H1 (cell line): ENCODE data around the gene MUC5AC. TPM values are rescaled to one million over a fixed set of nuclear protein-coding genes. Genes with fewer than 3 reads are reported as not detected.

Experiments used
- CTCF ChIA-PET: fragments of 300-600 bp; sonication (Branson Sonifier 250); formaldehyde crosslinking; loops from one replicate; lab custom pipeline; 2021; ENCODE audit not compliant: partially characterized antibody; lab: Charles Lee
- POLR2A ChIA-PET: fragments of 300-600 bp; sonication (Branson Sonifier 250); formaldehyde crosslinking; loops from one replicate; lab custom pipeline; 2021; ENCODE audit warnings: inconsistent platforms; ENCODE audit not compliant: partially characterized antibody; lab: Charles Lee
- DNase-seq, 2 experiments: peaks; one replicate each; pipeline versions ENCODE4 v3.0.0 to v3.0.0-alpha.2; 2010 to 2022; ENCODE audit warnings: low spot score in 2 of 2, low read depth in 1 of 2, mixed read lengths in 1 of 2
- FAIRE-seq: peaks from 2 replicates; lab custom pipeline; 2011; peaks lifted over from hg19 to GRCh38; lab: Jason Lieb, UNC
- H2AFZ ChIP-seq: 2 replicates; pipeline ENCODE4 v1.8.1; 2012; ENCODE audit warnings: low read length, inconsistent platforms
- H2AK5ac ChIP-seq: 2 replicates; pipeline ENCODE4 v1.6.1; 2013; ENCODE audit warnings: low read depth, low read length
- H2BK120ac ChIP-seq: replicated peaks from 2 replicates; pipeline ENCODE3; 2013; ENCODE audit warnings: low read depth, low read length, inconsistent platforms
- H2BK12ac ChIP-seq: 2 replicates; pipeline ENCODE4 v1.6.1; 2013; ENCODE audit warnings: low read depth, low read length
- H2BK15ac ChIP-seq: 2 replicates; pipeline ENCODE4 v1.6.1; 2013; ENCODE audit warnings: low read length
- H2BK20ac ChIP-seq: 2 replicates; pipeline ENCODE4 v1.6.1; 2013; ENCODE audit warnings: low read length
- H2BK5ac ChIP-seq: 2 replicates; pipeline ENCODE4 v1.6.1; 2013; ENCODE audit warnings: low read depth, low read length
- H3K14ac ChIP-seq: 2 replicates; pipeline ENCODE4 v1.6.1; 2013; ENCODE audit warnings: inconsistent platforms; ENCODE audit not compliant: insufficient read length
- H3K18ac ChIP-seq: 2 replicates; pipeline ENCODE4 v1.6.1; 2013; ENCODE audit warnings: low read length; ENCODE audit errors: extremely low read depth
- H3K23ac ChIP-seq: 2 replicates; pipeline ENCODE4 v1.6.1; 2013; ENCODE audit warnings: inconsistent platforms; ENCODE audit not compliant: insufficient read length
- H3K23me2 ChIP-seq: 2 replicates; pipeline ENCODE4 v1.6.1; 2013; ENCODE audit warnings: low read depth, low read length
- H3K27ac ChIP-seq: 2 replicates; pipeline ENCODE4 v1.6.1; 2011; ENCODE audit warnings: low read depth, low read length, inconsistent platforms
- H3K27me3 ChIP-seq, 4 experiments: replicated peaks in 1 of 4; 1 replicate in 1 of 4; 2 replicates in 3 of 4; pipeline versions ENCODE4 v1.6.1 to v1.8.1; 2011 to 2013; ENCODE audit warnings: low read length in 3 of 4, mild to moderate bottlenecking in 3 of 4, inconsistent platforms in 2 of 4, mixed read lengths in 2 of 4, moderate library complexity in 1 of 4; ENCODE audit not compliant: control insufficient read depth in 3 of 4, insufficient read depth in 3 of 4; ENCODE audit errors: extremely low read depth in 1 of 4
- H3K36me3 ChIP-seq, 4 experiments: 2 replicates each; pipeline versions ENCODE4 v1.6.1 to v1.8.1; 2011 to 2013; ENCODE audit warnings: mild to moderate bottlenecking in 4 of 4, low read length in 3 of 4, moderate library complexity in 2 of 4, control low read depth in 1 of 4, inconsistent platforms in 1 of 4; ENCODE audit not compliant: insufficient read depth in 4 of 4, control insufficient read depth in 2 of 4
- H3K4ac ChIP-seq: replicated peaks from 2 replicates; pipeline ENCODE3; 2013; ENCODE audit warnings: low read length, low read depth, mixed read lengths, inconsistent platforms; ENCODE audit not compliant: insufficient read length
- H3K4me1 ChIP-seq, 4 experiments: replicated peaks in 1 of 4; 1 replicate in 1 of 4; 2 replicates in 3 of 4; pipeline versions ENCODE4 v1.6.1 to v1.8.1; 2011 to 2013; ENCODE audit warnings: low read length in 3 of 4, inconsistent platforms in 2 of 4, mixed read lengths in 1 of 4; ENCODE audit not compliant: insufficient read depth in 4 of 4, control insufficient read depth in 3 of 4
- H3K4me2 ChIP-seq, 2 experiments: 2 replicates each; pipeline versions ENCODE4 v1.6.1 to v1.8.1; 2011 to 2013; ENCODE audit warnings: low read depth in 2 of 2, low read length in 2 of 2, control low read depth in 1 of 2, inconsistent platforms in 1 of 2, mild to moderate bottlenecking in 1 of 2; ENCODE audit not compliant: insufficient read depth in 1 of 2
- H3K4me3 ChIP-seq, 4 experiments: fragments of 200-600, 300-600 bp in 1 of 4; sonication (generic), shearing (Covaris generic), sonication (Bioruptor Twin) in 1 of 4; 2 replicates each; pipeline versions ENCODE4 v1.5.1 to v1.8.1; 2011 to 2016; ENCODE audit warnings: low read length in 4 of 4, low read depth in 3 of 4, control low read depth in 2 of 4, inconsistent platforms in 2 of 4, mild to moderate bottlenecking in 2 of 4, mixed read lengths in 1 of 4, moderate library complexity in 1 of 4; ENCODE audit not compliant: insufficient read depth in 2 of 4; ENCODE audit errors: extremely low read depth in 1 of 4
- H3K56ac ChIP-seq: replicated peaks from 2 replicates; pipeline ENCODE3; 2013; ENCODE audit warnings: low read depth, mild to moderate bottlenecking, mixed read lengths, low read length, inconsistent platforms; ENCODE audit not compliant: insufficient read length
- H3K79me1 ChIP-seq: 2 replicates; pipeline ENCODE4 v1.6.1; 2013; ENCODE audit warnings: low read depth, low read length, control low read depth
- H3K79me2 ChIP-seq, 2 experiments: 2 replicates each; pipeline versions ENCODE4 v1.6.1 to v1.8.1; 2012 to 2013; ENCODE audit warnings: low read length in 2 of 2, mild to moderate bottlenecking in 2 of 2, inconsistent platforms in 1 of 2; ENCODE audit not compliant: insufficient read depth in 2 of 2, control insufficient read depth in 1 of 2
- H3K9ac ChIP-seq, 4 experiments: replicated peaks in 1 of 4; 1 replicate in 1 of 4; 2 replicates in 3 of 4; pipeline versions ENCODE4 v1.6.1 to v1.8.1; 2011 to 2013; ENCODE audit warnings: low read depth in 3 of 4, low read length in 3 of 4, control low read depth in 2 of 4, mild to moderate bottlenecking in 2 of 4, moderate library complexity in 2 of 4, inconsistent platforms in 1 of 4; ENCODE audit errors: extremely low read depth in 1 of 4
- H3K9me3 ChIP-seq, 2 experiments: 2 replicates each; pipeline versions ENCODE4 v1.6.1 to v1.8.1; 2012 to 2013; ENCODE audit warnings: mild to moderate bottlenecking in 2 of 2, moderate library complexity in 2 of 2, control low read depth in 1 of 2, inconsistent platforms in 1 of 2, low read depth in 1 of 2, low read length in 1 of 2, mixed read lengths in 1 of 2; ENCODE audit not compliant: insufficient read depth in 2 of 2
- H4K20me1 ChIP-seq, 2 experiments: replicated peaks in 1 of 2; 2 replicates each; pipeline versions ENCODE3 to v1.8.1; 2011 to 2013; ENCODE audit warnings: inconsistent platforms in 2 of 2, low read length in 2 of 2, mild to moderate bottlenecking in 1 of 2; ENCODE audit not compliant: insufficient read depth in 2 of 2, control insufficient read depth in 1 of 2
- H4K5ac ChIP-seq: 2 replicates; pipeline ENCODE4 v1.6.1; 2013; ENCODE audit warnings: low read length, low read depth, mixed read lengths, inconsistent platforms; ENCODE audit not compliant: insufficient read length
- H4K8ac ChIP-seq: 2 replicates; pipeline ENCODE4 v1.8.0; 2013; ENCODE audit warnings: mild to moderate bottlenecking, moderate library complexity, low read length, inconsistent platforms; ENCODE audit not compliant: insufficient read depth; ENCODE audit errors: extremely low read depth
- H4K91ac ChIP-seq: replicated peaks from 2 replicates; pipeline ENCODE3; 2013; ENCODE audit warnings: low read length, mixed read lengths, inconsistent platforms; ENCODE audit not compliant: insufficient read length
- CEBPB ChIP-seq: IDR thresholded peaks from 2 replicates; pipeline ENCODE4 v1.6.1; 2012; ENCODE audit warnings: low read depth, low read length
- FOSL1 ChIP-seq: IDR thresholded peaks from 2 replicates; pipeline ENCODE4 v1.6.1; 2011; ENCODE audit warnings: mild to moderate bottlenecking, low read depth, low read length, moderate library complexity; ENCODE audit not compliant: insufficient read depth
- HDAC2 ChIP-seq, 2 experiments: fragments of 300-600 bp in 1 of 2; sonication (generic) in 1 of 2; IDR thresholded peaks; 2 replicates each; pipeline ENCODE4 v1.6.1; 2011 to 2012; ENCODE audit warnings: low read depth in 2 of 2, low read length in 2 of 2, mild to moderate bottlenecking in 2 of 2, moderate library complexity in 2 of 2, borderline replicate concordance in 1 of 2, inconsistent platforms in 1 of 2
- RNF2 ChIP-seq: fragments of 200-900, 300-1000 bp; sonication (generic); IDR thresholded peaks from 2 replicates; pipeline ENCODE4 v1.7.1; 2016; ENCODE audit warnings: borderline replicate concordance, low read depth, mild to moderate bottlenecking, antibody characterized with exemption, low read length; ENCODE audit not compliant: poor library complexity, severe bottlenecking; ENCODE audit errors: missing control alignments
- WGBS, 2 experiments: shearing (Covaris generic) in 1 of 2; methylation state at CpG; one replicate each; pipeline versions ENCODE4 v1.1.6 to v1.1.7; 2013 to 2015; ENCODE audit warnings: low lambda C conversion rate in 2 of 2, mixed read lengths in 2 of 2, inconsistent platforms in 1 of 2, low coverage in 1 of 2, missing lambda C conversion rate in 1 of 2; ENCODE audit not compliant: insufficient replicate concordance in 2 of 2, insufficient coverage in 1 of 2, insufficient read length in 1 of 2; ENCODE audit errors: extremely low coverage in 1 of 2, missing lambda C conversion rate in 1 of 2; 5-methylcytosine and 5-hydroxymethylcytosine counted together
- polyA plus RNA-seq, 7 experiments: library from polyadenylated mRNA; depleted of rRNA in 3 of 7; stranded (reverse) in 5 of 7; unstranded in 2 of 7; fragments of >200 nt in 5 of 7; fragments of 200-250 nt in 2 of 7; gene quantifications; 1 replicate in 5 of 7; 2 replicates in 1 of 7; 4 replicates in 1 of 7; pipeline versions ENCODE4 v1.2.1 to v1.2.3, GENCODE V29; 2011 to 2013; ENCODE audit warnings: missing spikeins in 2 of 7, mixed read lengths in 2 of 7
- total RNA-seq: library from RNA; stranded (reverse); fragmentation: NEBNext Ultra II Directional; extraction: Animal tissue kit (Norgen Biotek cat#: 25700); gene quantifications from 2 replicates; pipeline ENCODE4 v1.2.1, GENCODE V29; 2021
- TF ChIP-seq, protein P1 (sequence below): IDR thresholded peaks from 2 replicates; pipeline ENCODE4 v1.6.1; 2012; ENCODE audit warnings: low read length, inconsistent platforms

The MUC5AC gene
- total and polyA plus RNA-seq, 2 of the 8 experiments (the other 6 are each of a cell fraction or from before 2014, with no cell fraction given): not detected

- Histone ChIP-seq H4K91ac (no peak overlapping the region), H3K27me3 (no peaks in the 10 kb centered on the region), H3K79me2 (no peaks in the 10 kb centered on the region), H2AFZ (no peak overlapping the region), H3K23me2 (no peaks in the 10 kb centered on the region), H3K4me3 (no peak overlapping the region), H3K4ac (no peak overlapping the region), H3K79me1 (no peaks in the 10 kb centered on the region), H2AK5ac (no peak overlapping the region), H3K56ac (no peak overlapping the region), H2BK12ac (no peak overlapping the region), H3K18ac (no peak overlapping the region), H2BK20ac (no peak overlapping the region), H3K9me3 (peaks cover 20 to 36% of the 10 kb centered on the region in 2 experiments), H3K4me1 (no peaks in the 10 kb centered on the region), H4K8ac (no peak overlapping the region), H2BK15ac (no peak overlapping the region), H3K36me3 (no peaks in the 10 kb centered on the region), H3K4me2 (no peak overlapping the region), H2BK5ac (no peak overlapping the region), H3K9ac (no peak overlapping the region), H3K27ac (no peak overlapping the region), H2BK120ac (no peak overlapping the region), H3K23ac (no peak overlapping the region), H3K14ac (no peak overlapping the region), H4K5ac (no peak overlapping the region), H4K20me1 (no peaks in the 10 kb centered on the region)
- 90% methylated on average over 17 of the region's 17 CpGs; no CpG with 5 or more reads in 1 of the 2 experiments for WGBS, 2 experiments
- ChIA-PET CTCF (no interaction called here), POLR2A (no interaction called here)
- FAIRE-seq (no peak), DNase-seq (peak in 1 of 2 experiments; percentile 1)
- TF ChIP-seq, protein P1, sequence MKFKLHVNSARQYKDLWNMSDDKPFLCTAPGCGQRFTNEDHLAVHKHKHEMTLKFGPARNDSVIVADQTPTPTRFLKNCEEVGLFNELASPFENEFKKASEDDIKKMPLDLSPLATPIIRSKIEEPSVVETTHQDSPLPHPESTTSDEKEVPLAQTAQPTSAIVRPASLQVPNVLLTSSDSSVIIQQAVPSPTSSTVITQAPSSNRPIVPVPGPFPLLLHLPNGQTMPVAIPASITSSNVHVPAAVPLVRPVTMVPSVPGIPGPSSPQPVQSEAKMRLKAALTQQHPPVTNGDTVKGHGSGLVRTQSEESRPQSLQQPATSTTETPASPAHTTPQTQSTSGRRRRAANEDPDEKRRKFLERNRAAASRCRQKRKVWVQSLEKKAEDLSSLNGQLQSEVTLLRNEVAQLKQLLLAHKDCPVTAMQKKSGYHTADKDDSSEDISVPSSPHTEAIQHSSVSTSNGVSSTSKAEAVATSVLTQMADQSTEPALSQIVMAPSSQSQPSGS: no peak
- TF ChIP-seq CEBPB: no peak
- TF ChIP-seq HDAC2 (IDR thresholded peaks at IDR 0.05; ENCODE audit: borderline replicate concordance in 1 of 2, low read depth in 2 of 2, low read length in 2 of 2): no peak
- TF ChIP-seq FOSL1: no peak
- TF ChIP-seq RNF2: no peak
Measured at GRCh38 chr11:1209371-1210057, 51.8 kb downstream of the MUC5AC start.
